ENCODE results near the gene RINT1.
A peak's percentile ranks its signal among the peaks of the same experiment; 100 is the strongest.
"Not testable (repeated sequence)": the region's sequence is repeated elsewhere in the genome, so short reads cannot be mapped to it uniquely, and the experiment has no call there.

The RINT1 gene

GRCh38 chr7:105594034-105594433 is 62.0 kb downstream of the RINT1 start:
- Histone ChIP-seq H3K9ac (ENCODE audit: low read length) (no peak overlapping the region), H3K79me2 (ENCODE audit: control insufficient read depth, insufficient read depth, low read length) (no peaks in the 10 kb centered on the region), H3K4me3 (ENCODE audit: low read length) (no peak overlapping the region), H3K4me1 (ENCODE audit: control insufficient read depth, low read depth, low read length) (peaks cover 4% of the 10 kb centered on the region), H3K23ac (ENCODE audit: low read length) (no peak overlapping the region), H3K36me3 (ENCODE audit: control insufficient read depth, insufficient read depth, low read length) (no peaks in the 10 kb centered on the region), H2BK5ac (ENCODE audit: low read length) (no peak overlapping the region), H3K27ac (ENCODE audit: low read depth, low read length) (no peak overlapping the region), H3K79me1 (ENCODE audit: low read length) (no peaks in the 10 kb centered on the region), H2AK5ac (ENCODE audit: low read length) (no peak overlapping the region), H4K5ac (ENCODE audit: low read length) (no peak overlapping the region), H2BK15ac (replicated peaks; ENCODE audit: low read depth) (no peak overlapping the region), H3K4ac (ENCODE audit: low read depth, low read length) (no peak overlapping the region), H2BK120ac (ENCODE audit: low read depth, low read length) (no peak overlapping the region), H3K18ac (ENCODE audit: low read length) (no peak overlapping the region), H3K4me2 (ENCODE audit: low read length) (no peak overlapping the region), H3K27me3 (ENCODE audit: insufficient read depth, low read length, poor library complexity) (no peaks in the 10 kb centered on the region), H4K8ac (ENCODE audit: low read depth, low read length) (no peak overlapping the region), H3K56ac (ENCODE audit: low read length) (no peak overlapping the region)
- no CpG with 5 or more reads among the region's 3 CpGs for WGBS (ENCODE audit: extremely low coverage, insufficient coverage, low lambda C conversion rate)
- DNase-seq = no peak

GRCh38 chr7:105596866-105597265 is 64.9 kb downstream of the RINT1 start:
- no peak overlapping the region for H3K56ac ChIP-seq (ENCODE audit: low read length)
- no peak overlapping the region for H3K4ac ChIP-seq (ENCODE audit: low read depth, low read length)
- H3K4me1 ChIP-seq (ENCODE audit: control insufficient read depth, low read depth, low read length) = peaks cover 9% of the 10 kb centered on the region
- no peaks in the 10 kb centered on the region for H3K27me3 ChIP-seq (ENCODE audit: insufficient read depth, low read length, poor library complexity)
- H2BK15ac ChIP-seq (replicated peaks; ENCODE audit: low read depth) = no peak overlapping the region
- no peak overlapping the region for H2AK5ac ChIP-seq (ENCODE audit: low read length)
- H3K79me2 ChIP-seq (ENCODE audit: control insufficient read depth, insufficient read depth, low read length) = no peaks in the 10 kb centered on the region
- no peak overlapping the region for H3K18ac ChIP-seq (ENCODE audit: low read length)
- H3K27ac ChIP-seq (ENCODE audit: low read depth, low read length) = no peak overlapping the region
- no peak overlapping the region for H4K8ac ChIP-seq (ENCODE audit: low read depth, low read length)
- H3K9ac ChIP-seq (ENCODE audit: low read length) = no peak overlapping the region
- H3K4me3 ChIP-seq (ENCODE audit: low read length) = no peak overlapping the region
- no peaks in the 10 kb centered on the region for H3K79me1 ChIP-seq (ENCODE audit: low read length)
- no peaks in the 10 kb centered on the region for H3K36me3 ChIP-seq (ENCODE audit: control insufficient read depth, insufficient read depth, low read length)
- no peak overlapping the region for H4K5ac ChIP-seq (ENCODE audit: low read length)
- H2BK5ac ChIP-seq (ENCODE audit: low read length) = no peak overlapping the region
- DNase-seq = peak; percentile 33
- no peak overlapping the region for H3K4me2 ChIP-seq (ENCODE audit: low read length)
- no peak overlapping the region for H2BK120ac ChIP-seq (ENCODE audit: low read depth, low read length)
- H3K23ac ChIP-seq (ENCODE audit: low read length) = no peak overlapping the region
- no CpG with 5 or more reads among the region's 4 CpGs for WGBS (ENCODE audit: extremely low coverage, insufficient coverage, low lambda C conversion rate)

- not testable (repeated sequence) for H2BK120ac ChIP-seq (ENCODE audit: low read depth, low read length); H4K5ac ChIP-seq (ENCODE audit: low read length); H3K4ac ChIP-seq (ENCODE audit: low read depth, low read length); H3K18ac ChIP-seq (ENCODE audit: low read length); H3K56ac ChIP-seq (ENCODE audit: low read length); DNase-seq; H3K4me3 ChIP-seq (ENCODE audit: low read length); H2BK5ac ChIP-seq (ENCODE audit: low read length); H3K79me1 ChIP-seq (ENCODE audit: low read length); H2AK5ac ChIP-seq (ENCODE audit: low read length); H3K9ac ChIP-seq (ENCODE audit: low read length); H3K27me3 ChIP-seq (ENCODE audit: insufficient read depth, low read length, poor library complexity); H3K36me3 ChIP-seq (ENCODE audit: control insufficient read depth, insufficient read depth, low read length); H4K8ac ChIP-seq (ENCODE audit: low read depth, low read length); H3K23ac ChIP-seq (ENCODE audit: low read length); H3K27ac ChIP-seq (ENCODE audit: low read depth, low read length); H3K4me1 ChIP-seq (ENCODE audit: control insufficient read depth, low read depth, low read length); H2BK15ac ChIP-seq (replicated peaks; ENCODE audit: low read depth); H3K4me2 ChIP-seq (ENCODE audit: low read length); H3K79me2 ChIP-seq (ENCODE audit: control insufficient read depth, insufficient read depth, low read length)
- WGBS (ENCODE audit: extremely low coverage, insufficient coverage, low lambda C conversion rate) = no CpG with 5 or more reads among the region's 8 CpGs
Measured at GRCh38 chr7:105599080-105599479, 67.1 kb downstream of the RINT1 start.

- Histone ChIP-seq H3K56ac (ENCODE audit: low read length) (peak overlapping the region; percentile 17), H3K4ac (ENCODE audit: low read depth, low read length) (no peak overlapping the region), H2BK15ac (replicated peaks; ENCODE audit: low read depth) (no peak overlapping the region), H4K5ac (ENCODE audit: low read length) (no peak overlapping the region), H4K8ac (ENCODE audit: low read depth, low read length) (no peak overlapping the region), H3K4me2 (ENCODE audit: low read length) (no peak overlapping the region), H3K4me1 (ENCODE audit: control insufficient read depth, low read depth, low read length) (peaks cover 9% of the 10 kb centered on the region), H2AK5ac (ENCODE audit: low read length) (no peak overlapping the region), H2BK5ac (ENCODE audit: low read length) (no peak overlapping the region), H3K27me3 (ENCODE audit: insufficient read depth, low read length, poor library complexity) (no peaks in the 10 kb centered on the region), H3K79me2 (ENCODE audit: control insufficient read depth, insufficient read depth, low read length) (no peaks in the 10 kb centered on the region), H3K79me1 (ENCODE audit: low read length) (no peaks in the 10 kb centered on the region), H3K4me3 (ENCODE audit: low read length) (no peak overlapping the region), H3K18ac (ENCODE audit: low read length) (no peak overlapping the region), H2BK120ac (ENCODE audit: low read depth, low read length) (no peak overlapping the region), H3K23ac (ENCODE audit: low read length) (no peak overlapping the region), H3K27ac (ENCODE audit: low read depth, low read length) (no peak overlapping the region), H3K36me3 (ENCODE audit: control insufficient read depth, insufficient read depth, low read length) (no peaks in the 10 kb centered on the region), H3K9ac (ENCODE audit: low read length) (no peak overlapping the region)
- no CpG with 5 or more reads among the region's 3 CpGs for WGBS (ENCODE audit: extremely low coverage, insufficient coverage, low lambda C conversion rate)
- no peak for DNase-seq
Measured at GRCh38 chr7:105599551-105599950, 67.5 kb downstream of the RINT1 start.

- Histone ChIP-seq H2AK5ac (ENCODE audit: low read length) (no peak overlapping the region), H3K27me3 (ENCODE audit: insufficient read depth, low read length, poor library complexity) (no peaks in the 10 kb centered on the region), H2BK15ac (replicated peaks; ENCODE audit: low read depth) (no peak overlapping the region), H2BK5ac (ENCODE audit: low read length) (no peak overlapping the region), H3K79me1 (ENCODE audit: low read length) (no peaks in the 10 kb centered on the region), H4K5ac (ENCODE audit: low read length) (no peak overlapping the region), H2BK120ac (ENCODE audit: low read depth, low read length) (no peak overlapping the region), H3K4me3 (ENCODE audit: low read length) (no peak overlapping the region), H3K27ac (ENCODE audit: low read depth, low read length) (peak overlapping the region; percentile 47), H3K23ac (ENCODE audit: low read length) (no peak overlapping the region), H3K4me1 (ENCODE audit: control insufficient read depth, low read depth, low read length) (peaks cover 9% of the 10 kb centered on the region), H3K18ac (ENCODE audit: low read length) (no peak overlapping the region), H3K56ac (ENCODE audit: low read length) (no peak overlapping the region), H3K4ac (ENCODE audit: low read depth, low read length) (peak overlapping the region; percentile 24), H3K4me2 (ENCODE audit: low read length) (no peak overlapping the region), H3K9ac (ENCODE audit: low read length) (no peak overlapping the region), H3K36me3 (ENCODE audit: control insufficient read depth, insufficient read depth, low read length) (no peaks in the 10 kb centered on the region), H3K79me2 (ENCODE audit: control insufficient read depth, insufficient read depth, low read length) (no peaks in the 10 kb centered on the region), H4K8ac (ENCODE audit: low read depth, low read length) (no peak overlapping the region)
- WGBS (ENCODE audit: extremely low coverage, insufficient coverage, low lambda C conversion rate) = no CpG with 5 or more reads among the region's 14 CpGs
- DNase-seq = peak; percentile 95
Measured at GRCh38 chr7:105600720-105601550, 68.9 kb downstream of the RINT1 start.
